IgD-negative memory B cell (primary cell): ENCODE results near the gene USP7. TPM values are rescaled to one million over a fixed set of nuclear protein-coding genes. Genes with fewer than 3 reads are reported as not detected.

Source experiments
- H3K27ac Mint-ChIP-seq, 3 donors: one replicate each; pipeline ENCODE4 v1.8.0; 2020 to 2022; ENCODE audit warnings: mild to moderate bottlenecking in 3 of 3, mixed read lengths in 3 of 3, moderate library complexity in 1 of 3
- H3K27me3 Mint-ChIP-seq: one replicate; pipeline ENCODE4 v1.8.0; 2021; ENCODE audit warnings: mixed read lengths
- H3K36me3 Mint-ChIP-seq: one replicate; pipeline ENCODE4 v1.8.0; 2020; ENCODE audit warnings: mild to moderate bottlenecking, mixed read lengths
- H3K4me1 Mint-ChIP-seq, 3 donors: one replicate each; pipeline ENCODE4 v1.8.0; 2020 to 2022; ENCODE audit warnings: mixed read lengths in 3 of 3, mild to moderate bottlenecking in 1 of 3
- H3K4me3 Mint-ChIP-seq, 4 donors: one replicate each; pipeline ENCODE4 v1.8.0; 2020 to 2022; ENCODE audit warnings: mild to moderate bottlenecking in 4 of 4, mixed read lengths in 4 of 4, moderate library complexity in 3 of 4
- H3K9me3 Mint-ChIP-seq, 3 donors: one replicate each; pipeline ENCODE4 v1.8.0; 2020 to 2021; ENCODE audit warnings: mixed read lengths in 3 of 3, mild to moderate bottlenecking in 1 of 3
- polyA plus RNA-seq: library from polyadenylated mRNA; unstranded; fragments of 300-500 nt; fragmentation: Illumina TruSeq; gene quantifications from one replicate; pipeline ENCODE4 v1.2.3, GENCODE V29; 2021

USP7 gene
- polyA plus RNA-seq, 1 donor from 2014 or later: 9.4 TPM

- H3K27me3 Mint-ChIP-seq: peaks cover 2% of the 10 kb centered on the region
- H3K9me3 Mint-ChIP-seq: no peaks in the 10 kb centered on the region
- H3K4me1 Mint-ChIP-seq: peaks cover 49 to 71% (median 68%) of the 10 kb centered on the region in 3 donors
- H3K4me3 Mint-ChIP-seq: peak overlapping the region in 3 of 4 donors; percentile 1 to 75 (median 75)
- peak overlapping the region in 2 of 3 donors; percentile 13 to 59 for H3K27ac Mint-ChIP-seq
- peaks cover 6% of the 10 kb centered on the region for H3K36me3 Mint-ChIP-seq
Measured at GRCh38 chr16:8951447-8952280, 12.0 kb downstream of the USP7 start.

- H3K27ac Mint-ChIP-seq: no peak overlapping the region
- H3K4me1 Mint-ChIP-seq: peaks cover 56 to 72% (median 71%) of the 10 kb centered on the region in 3 donors
- H3K36me3 Mint-ChIP-seq: peaks cover 6% of the 10 kb centered on the region
- peaks cover 2% of the 10 kb centered on the region for H3K27me3 Mint-ChIP-seq
- H3K9me3 Mint-ChIP-seq: no peaks in the 10 kb centered on the region
- H3K4me3 Mint-ChIP-seq: peak overlapping the region in 2 of 4 donors; percentile 23 to 71
Measured at GRCh38 chr16:8950580-8951077, 13.1 kb downstream of the USP7 start.

- H3K4me3 Mint-ChIP-seq: peak overlapping the region in 3 of 4 donors; percentile 10 to 53 (median 22)
- H3K27ac Mint-ChIP-seq: no peak overlapping the region
- peaks cover 55 to 76% (median 74%) of the 10 kb centered on the region in 3 donors for H3K4me1 Mint-ChIP-seq
- H3K9me3 Mint-ChIP-seq: no peaks in the 10 kb centered on the region
- peaks cover 2% of the 10 kb centered on the region for H3K27me3 Mint-ChIP-seq
- peaks cover 6% of the 10 kb centered on the region for H3K36me3 Mint-ChIP-seq
Measured at GRCh38 chr16:8949536-8950418, 13.9 kb downstream of the USP7 start.

GRCh38 chr16:8948831-8949230, 14.9 kb downstream of the USP7 start:
- Mint-ChIP-seq H3K9me3 (no peaks in the 10 kb centered on the region), H3K27ac (peak overlapping the region in 2 of 3 donors; percentile 29 to 70), H3K27me3 (peaks cover 2% of the 10 kb centered on the region), H3K4me3 (peak overlapping the region in 3 of 4 donors; percentile 33 to 81 (median 53)), H3K36me3 (peaks cover 6% of the 10 kb centered on the region), H3K4me1 (peaks cover 59 to 85% (median 81%) of the 10 kb centered on the region in 3 donors)

GRCh38 chr16:8948069-8948593, 15.6 kb downstream of the USP7 start:
- H3K4me1 Mint-ChIP-seq: peaks cover 61 to 89% (median 84%) of the 10 kb centered on the region in 3 donors
- H3K4me3 Mint-ChIP-seq: peak overlapping the region in 3 of 4 donors; percentile 33 to 84 (median 81)
- peaks cover 6% of the 10 kb centered on the region for H3K36me3 Mint-ChIP-seq
- peaks cover 2% of the 10 kb centered on the region for H3K27me3 Mint-ChIP-seq
- peak overlapping the region in 1 of 3 donors; percentile 70 for H3K27ac Mint-ChIP-seq
- no peaks in the 10 kb centered on the region for H3K9me3 Mint-ChIP-seq

GRCh38 chr16:8946544-8946943, 17.2 kb downstream of the USP7 start:
- Mint-ChIP-seq H3K9me3 (no peaks in the 10 kb centered on the region), H3K27me3 (peaks cover 2% of the 10 kb centered on the region), H3K36me3 (peaks cover 3% of the 10 kb centered on the region), H3K27ac (peak overlapping the region in 2 of 3 donors; percentile 20 to 33), H3K4me3 (peak overlapping the region in 3 of 4 donors; percentile 30 to 63 (median 36)), H3K4me1 (peaks cover 66 to 88% (median 84%) of the 10 kb centered on the region in 3 donors)

- peaks cover 6% of the 10 kb centered on the region for H3K36me3 Mint-ChIP-seq
- peak overlapping the region in 2 of 3 donors; percentile 20 to 33 for H3K27ac Mint-ChIP-seq
- no peaks in the 10 kb centered on the region for H3K9me3 Mint-ChIP-seq
- peaks cover 63 to 85% (median 81%) of the 10 kb centered on the region in 3 donors for H3K4me1 Mint-ChIP-seq
- H3K4me3 Mint-ChIP-seq: peak overlapping the region; percentile 30 to 96 (median 33)
- H3K27me3 Mint-ChIP-seq: peaks cover 2% of the 10 kb centered on the region
Measured at GRCh38 chr16:8945626-8946296, 17.9 kb downstream of the USP7 start.

GRCh38 chr16:8943966-8944759, 19.5 kb downstream of the USP7 start:
- peak overlapping the region; percentile 75 to 96 (median 83) for H3K4me3 Mint-ChIP-seq
- peaks cover 6% of the 10 kb centered on the region for H3K36me3 Mint-ChIP-seq
- H3K4me1 Mint-ChIP-seq: peaks cover 58 to 85% (median 78%) of the 10 kb centered on the region in 3 donors
- no peaks in the 10 kb centered on the region for H3K27me3 Mint-ChIP-seq
- no peaks in the 10 kb centered on the region for H3K9me3 Mint-ChIP-seq
- peak overlapping the region; percentile 71 to 92 (median 85) for H3K27ac Mint-ChIP-seq

- Mint-ChIP-seq H3K9me3 (no peaks in the 10 kb centered on the region), H3K27ac (peak overlapping the region; percentile 10 to 41 (median 31)), H3K4me3 (peak overlapping the region; percentile 15 to 96 (median 67)), H3K36me3 (peaks cover 3% of the 10 kb centered on the region), H3K4me1 (peaks cover 54 to 81% (median 75%) of the 10 kb centered on the region in 3 donors), H3K27me3 (no peaks in the 10 kb centered on the region)
Measured at GRCh38 chr16:8943001-8943763, 20.5 kb downstream of the USP7 start.

GRCh38 chr16:8941718-8942344, 21.9 kb downstream of the USP7 start:
- H3K9me3 Mint-ChIP-seq: no peaks in the 10 kb centered on the region
- H3K27ac Mint-ChIP-seq: peak overlapping the region in 1 of 3 donors; percentile 21
- H3K36me3 Mint-ChIP-seq: peaks cover 3% of the 10 kb centered on the region
- peak overlapping the region in 3 of 4 donors; percentile 16 to 85 (median 82) for H3K4me3 Mint-ChIP-seq
- no peaks in the 10 kb centered on the region for H3K27me3 Mint-ChIP-seq
- H3K4me1 Mint-ChIP-seq: peaks cover 59 to 82% (median 72%) of the 10 kb centered on the region in 3 donors

- Mint-ChIP-seq H3K36me3 (peaks cover 3% of the 10 kb centered on the region), H3K9me3 (no peaks in the 10 kb centered on the region), H3K27ac (no peak overlapping the region), H3K27me3 (no peaks in the 10 kb centered on the region), H3K4me3 (peak overlapping the region in 2 of 4 donors; percentile 12 to 60), H3K4me1 (peaks cover 42 to 69% (median 61%) of the 10 kb centered on the region in 3 donors)
Measured at GRCh38 chr16:8937803-8938202, 25.9 kb downstream of the USP7 start.

- Mint-ChIP-seq H3K27me3 (no peaks in the 10 kb centered on the region), H3K36me3 (peaks cover 3% of the 10 kb centered on the region), H3K27ac (peak overlapping the region in 2 of 3 donors; percentile 6 to 34), H3K4me1 (peaks cover 44 to 65% (median 60%) of the 10 kb centered on the region in 3 donors), H3K9me3 (no peaks in the 10 kb centered on the region), H3K4me3 (peak overlapping the region in 3 of 4 donors; percentile 50 to 81 (median 61))
Measured at GRCh38 chr16:8936421-8936820, 27.3 kb downstream of the USP7 start.
